ENCODE results near the gene SMYD3.

DNA sequence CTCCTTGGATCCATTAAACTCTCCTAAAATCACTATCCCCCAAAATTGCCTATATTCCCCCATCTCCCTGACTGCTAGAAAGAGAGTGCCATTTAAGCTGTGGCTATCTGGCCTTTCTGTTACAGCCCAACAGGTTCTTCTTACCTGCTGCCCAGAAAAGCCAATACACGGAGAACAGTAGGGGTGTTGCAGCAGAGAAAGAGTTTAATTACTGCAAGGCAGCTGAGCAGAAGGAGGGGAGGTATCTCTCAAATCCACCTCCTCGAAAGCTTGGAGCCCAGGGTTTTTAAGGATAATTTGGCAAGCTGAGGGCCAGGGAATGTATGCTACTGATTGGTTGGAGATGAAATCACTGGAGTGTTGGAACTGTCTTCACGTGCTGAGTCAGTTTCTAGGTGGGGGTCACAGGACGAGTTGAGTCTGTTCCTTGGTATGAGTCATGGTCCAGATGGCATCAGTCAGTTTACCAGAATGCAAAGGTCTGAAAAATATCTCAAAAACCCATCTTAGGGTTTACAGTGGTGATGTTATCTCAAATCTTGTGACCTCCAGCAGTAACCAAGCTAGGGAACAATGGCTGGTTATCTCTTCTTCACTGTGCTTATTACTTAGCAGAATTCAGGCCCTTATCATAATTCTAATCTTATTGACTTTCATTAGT is 89.8 kb downstream of the SMYD3 start:
- TF ChIP-seq, protein P1, sequence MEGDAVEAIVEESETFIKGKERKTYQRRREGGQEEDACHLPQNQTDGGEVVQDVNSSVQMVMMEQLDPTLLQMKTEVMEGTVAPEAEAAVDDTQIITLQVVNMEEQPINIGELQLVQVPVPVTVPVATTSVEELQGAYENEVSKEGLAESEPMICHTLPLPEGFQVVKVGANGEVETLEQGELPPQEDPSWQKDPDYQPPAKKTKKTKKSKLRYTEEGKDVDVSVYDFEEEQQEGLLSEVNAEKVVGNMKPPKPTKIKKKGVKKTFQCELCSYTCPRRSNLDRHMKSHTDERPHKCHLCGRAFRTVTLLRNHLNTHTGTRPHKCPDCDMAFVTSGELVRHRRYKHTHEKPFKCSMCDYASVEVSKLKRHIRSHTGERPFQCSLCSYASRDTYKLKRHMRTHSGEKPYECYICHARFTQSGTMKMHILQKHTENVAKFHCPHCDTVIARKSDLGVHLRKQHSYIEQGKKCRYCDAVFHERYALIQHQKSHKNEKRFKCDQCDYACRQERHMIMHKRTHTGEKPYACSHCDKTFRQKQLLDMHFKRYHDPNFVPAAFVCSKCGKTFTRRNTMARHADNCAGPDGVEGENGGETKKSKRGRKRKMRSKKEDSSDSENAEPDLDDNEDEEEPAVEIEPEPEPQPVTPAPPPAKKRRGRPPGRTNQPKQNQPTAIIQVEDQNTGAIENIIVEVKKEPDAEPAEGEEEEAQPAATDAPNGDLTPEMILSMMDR (conservative IDR thresholded peaks at IDR 0.05) = no peak
- no peak for TF ChIP-seq EZH2 (IDR thresholded peaks at IDR 0.05; ENCODE audit: low read depth)
